ENCODE measurements around the gene LHFPL2. TPM values are rescaled to one million over a fixed set of nuclear protein-coding genes. Genes with fewer than 3 reads are reported as not detected.

Gene LHFPL2
- total and polyA plus RNA-seq, 9 of the 15 experiments (the other 6 are each of a cell fraction or from before 2014, with no cell fraction given), result 1.0 to 6.6 (median 4.6) TPM

- TF ChIP-seq ZBTB2 (IDR thresholded peaks at IDR 0.05) (peak; percentile 50; the same call in 1 of the 2 replicates), RBM17 (IDR thresholded peaks at IDR 0.05; ENCODE audit: borderline replicate concordance, low read depth, low read length) (no peak), TAF7 (tag; IDR thresholded peaks at IDR 0.05) (no peak), ZNF263 (CRISPR knock-in tag; IDR thresholded peaks at IDR 0.05; ENCODE audit: borderline replicate concordance) (peak; percentile 99), PHTF2 (CRISPR knock-in tag; IDR thresholded peaks at IDR 0.05) (no peak), KDM2B (CRISPR knock-in tag; IDR thresholded peaks at IDR 0.05) (0 out of 2 replicates have a peak, but pooled peaks have one; percentile 71), NFRKB (IDR thresholded peaks at IDR 0.05; ENCODE audit: low read depth) (no peak), YY1 (IDR thresholded peaks at IDR 0.05; ENCODE audit: borderline replicate concordance in 1 of 3, control insufficient read depth in 1 of 3, extremely low read depth in 1 of 3, insufficient read depth in 3 of 3, insufficient read length in 1 of 3, insufficient replicate concordance in 2 of 3, low read depth in 1 of 3, low read length in 2 of 3) (peak in 1 of 3 experiments; percentile 31), THRA (IDR thresholded peaks at IDR 0.05) (no peak), RBM39 (optimal IDR thresholded peaks at IDR 0.05; ENCODE audit: low read depth, low read length) (no peak), ZNF57 (CRISPR knock-in tag; IDR thresholded peaks at IDR 0.05) (no peak), HES1 (IDR thresholded peaks at IDR 0.05; ENCODE audit: low read depth) (no peak), HDAC8 (tag; IDR thresholded peaks at IDR 0.05) (no peak), TFAM (CRISPR knock-in tag; conservative IDR thresholded peaks at IDR 0.05) (no peak), TRIM24 (IDR thresholded peaks at IDR 0.05) (no peak), NFE2 (IDR thresholded peaks at IDR 0.05; ENCODE audit: low read depth) (peak; percentile 54; the same call in 1 of the 2 replicates), FOXA3 (CRISPR knock-in tag; conservative IDR thresholded peaks at IDR 0.05 in 1 of 2, IDR thresholded peaks at IDR 0.05 in 1 of 2) (no peak), ZNF518B (CRISPR knock-in tag; IDR thresholded peaks at IDR 0.05) (no peak), NR4A1 (CRISPR knock-in tag; IDR thresholded peaks at IDR 0.05) (no peak), NR4A1 (tag; IDR thresholded peaks at IDR 0.05) (peak; percentile 67; the same call in 1 of the 2 replicates), ZNF445 (CRISPR knock-in tag; IDR thresholded peaks at IDR 0.05; ENCODE audit: low read depth) (no peak)
Observed at GRCh38 chr5:78509884-78510769, 138.4 kb downstream of the LHFPL2 start (continued).

Data from K562 (cell line).